Stimulated activated CD8-positive, alpha-beta memory T cell treated with anti-CD3 and anti-CD28 coated beads, Interleukin-4, amount 100 ng/mL, for 48 hours (primary cell): ENCODE data around the gene TAF6.
A peak's percentile ranks its signal among the peaks of the same experiment; 100 is the strongest.
"Not testable (repeated sequence)": the region's sequence is repeated elsewhere in the genome, so short reads cannot be mapped to it uniquely, and the experiment has no call there.

Experiments used
- DNase-seq: peaks from one replicate; pipeline ENCODE4 v3.0.0-alpha.2; 2020

The TAF6 gene

DNA sequence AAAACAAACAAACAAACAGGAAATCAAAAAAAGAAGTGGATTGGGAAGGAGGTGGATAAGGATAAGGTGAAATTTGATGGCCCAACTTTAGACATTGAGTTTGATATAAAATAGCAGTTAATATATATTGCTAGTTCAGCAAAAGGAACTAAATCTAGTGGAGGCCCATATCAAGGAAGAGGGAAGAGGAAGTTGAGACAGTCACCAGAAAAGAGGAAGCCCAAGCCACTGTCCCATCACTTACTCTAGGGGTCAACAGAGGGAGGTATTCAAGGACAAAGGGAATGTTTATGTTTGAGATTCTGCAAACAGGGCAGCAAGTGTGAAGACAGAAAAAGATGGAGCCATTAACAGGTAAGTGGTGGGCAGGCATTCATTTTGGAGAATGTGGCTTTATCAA lies 33.2 kb upstream of the TAF6 start:
- DNase-seq, result no peak

DNA sequence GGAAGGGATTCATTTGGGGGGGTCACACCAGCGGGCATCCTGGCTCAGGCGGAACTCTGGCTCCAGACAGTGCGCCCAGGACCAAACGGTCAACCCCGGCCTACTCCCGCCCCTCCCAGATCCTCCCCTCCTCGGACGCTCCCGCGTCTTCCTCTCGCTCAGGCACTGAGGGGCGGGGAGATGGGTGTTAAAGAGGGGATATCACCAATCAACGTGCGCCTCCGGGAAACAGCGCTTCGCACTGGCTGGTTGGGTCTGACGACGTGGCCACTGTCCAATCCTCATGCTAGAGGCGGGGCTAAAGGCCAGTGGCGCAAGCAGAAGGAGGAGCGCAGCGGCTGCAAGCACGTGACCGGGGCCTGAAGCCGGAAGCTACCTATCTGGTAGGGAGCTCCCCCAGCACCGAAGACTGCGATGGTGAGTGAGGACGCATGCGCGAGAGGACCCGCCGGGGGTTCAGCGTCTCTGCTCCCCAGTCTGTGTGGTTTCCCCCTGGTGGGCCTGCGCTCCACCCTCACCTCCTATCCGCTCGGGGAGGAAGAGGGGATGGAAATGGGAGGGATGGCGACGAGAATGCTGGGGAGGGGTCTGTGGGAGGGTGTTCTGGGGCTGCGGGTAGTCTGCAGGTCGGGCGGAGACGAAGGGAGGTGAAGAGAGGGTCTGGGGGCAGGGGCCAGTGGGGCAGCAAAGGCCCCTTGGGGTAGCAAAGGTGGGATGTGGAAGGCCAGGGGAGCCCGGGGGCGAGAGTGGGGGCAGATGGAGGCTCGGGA lies 29.6 kb upstream of the TAF6 start, which contains the start of gene LAMTOR4:
TSS of gene LAMTOR4 (plus strand) at position 360 of the 770 bp plus-strand sequence. CDS start at position 415, 55 bp downstream.
- DNase-seq, result peak; percentile 97

DNA sequence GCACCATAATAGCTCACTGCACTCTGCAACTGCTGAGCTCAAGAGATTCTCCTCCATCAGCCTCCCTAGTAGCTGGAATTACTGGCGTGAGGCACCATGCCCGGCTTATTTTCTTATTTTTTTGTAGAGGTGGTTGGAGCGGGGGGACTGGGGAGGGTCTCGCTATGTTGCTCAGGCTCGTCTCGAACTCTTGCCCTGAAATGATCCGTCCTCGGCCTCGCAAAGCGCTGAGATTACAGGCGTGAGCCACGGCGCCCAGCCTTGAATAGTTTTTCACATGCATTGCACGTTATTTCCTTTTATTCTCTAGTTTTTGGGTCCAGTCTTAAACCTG lies 29.0 kb upstream of the TAF6 start:
- no peak for DNase-seq

DNA sequence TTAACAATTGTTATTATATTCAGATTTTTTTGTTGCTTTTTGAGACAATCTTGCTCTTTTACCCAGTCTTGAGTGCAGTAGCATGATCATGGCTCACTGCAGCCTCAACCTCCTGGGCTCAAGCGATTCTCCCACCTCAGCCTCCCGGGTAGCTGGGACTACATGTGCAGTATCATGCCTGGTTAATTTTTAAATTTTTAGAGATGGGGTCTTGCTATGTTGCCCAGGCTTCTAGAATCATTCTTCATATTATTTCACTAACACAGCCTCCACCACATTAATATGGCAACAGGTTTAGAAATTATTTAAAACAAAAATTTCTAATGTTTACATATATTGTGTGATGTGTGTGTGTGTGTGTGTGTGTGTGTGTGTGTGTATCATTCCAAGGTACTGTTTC lies 28.1 kb upstream of the TAF6 start:
- DNase-seq, result no peak

DNA sequence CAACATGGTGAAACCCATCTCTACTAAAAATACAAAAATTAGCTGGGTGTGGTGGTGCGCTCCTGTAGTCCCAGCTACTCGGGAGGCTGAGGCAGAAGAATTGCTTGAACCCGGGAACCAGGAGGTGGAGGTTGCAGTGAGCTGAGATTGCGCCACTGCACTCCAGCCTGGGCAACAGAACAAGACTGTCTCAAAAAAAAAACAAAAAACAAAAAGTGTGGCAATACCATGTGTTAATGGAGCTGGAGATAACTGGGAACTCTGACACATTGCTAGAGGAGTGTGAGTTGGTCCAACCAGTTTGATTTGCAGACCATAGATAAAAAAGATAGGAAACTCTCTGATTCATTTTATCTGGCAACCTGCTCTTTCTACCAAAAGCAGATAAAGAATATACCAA lies 27.2 kb upstream of the TAF6 start:
- DNase-seq, result not testable (repeated sequence)

DNA sequence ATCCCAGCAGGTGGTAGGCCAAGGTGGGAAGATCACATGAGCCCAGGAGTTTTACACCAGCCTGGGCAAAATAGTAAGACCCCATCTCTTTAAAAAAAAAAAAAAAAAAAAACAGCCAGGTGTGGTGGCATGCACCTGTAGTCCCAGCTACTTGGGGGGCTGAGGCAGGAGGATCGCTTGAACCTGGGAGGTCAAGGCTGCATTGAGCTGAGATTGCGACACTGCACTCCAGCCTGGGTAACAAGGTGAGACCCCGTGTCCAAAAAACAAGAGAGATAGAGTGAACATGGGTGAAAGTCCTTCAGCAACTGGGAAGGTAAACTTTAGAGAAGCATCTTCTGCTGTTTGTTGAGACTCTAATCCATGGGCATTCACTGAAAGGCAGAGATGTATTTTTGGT lies 23.3 kb upstream of the TAF6 start:
- DNase-seq, result no peak

DNA sequence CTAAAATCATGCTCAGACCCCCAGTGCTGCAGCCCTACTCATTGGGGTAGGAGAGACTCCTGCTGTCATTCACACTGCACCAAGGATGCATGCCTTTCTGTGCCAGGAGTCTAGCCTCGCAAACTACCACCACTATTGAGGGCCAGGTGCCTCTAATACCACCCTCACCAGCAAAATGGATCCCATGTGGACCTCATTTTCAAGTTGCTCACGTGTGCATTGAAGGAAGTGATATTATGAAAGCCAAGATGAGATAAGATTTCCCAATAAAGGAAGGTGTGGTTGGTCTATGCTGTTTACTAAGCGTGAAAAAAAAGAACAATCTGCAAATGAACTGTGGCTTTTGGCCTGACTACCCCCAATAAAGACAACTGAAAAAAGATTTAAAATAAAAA lies 22.4 kb upstream of the TAF6 start:
- DNase-seq, result no peak

DNA sequence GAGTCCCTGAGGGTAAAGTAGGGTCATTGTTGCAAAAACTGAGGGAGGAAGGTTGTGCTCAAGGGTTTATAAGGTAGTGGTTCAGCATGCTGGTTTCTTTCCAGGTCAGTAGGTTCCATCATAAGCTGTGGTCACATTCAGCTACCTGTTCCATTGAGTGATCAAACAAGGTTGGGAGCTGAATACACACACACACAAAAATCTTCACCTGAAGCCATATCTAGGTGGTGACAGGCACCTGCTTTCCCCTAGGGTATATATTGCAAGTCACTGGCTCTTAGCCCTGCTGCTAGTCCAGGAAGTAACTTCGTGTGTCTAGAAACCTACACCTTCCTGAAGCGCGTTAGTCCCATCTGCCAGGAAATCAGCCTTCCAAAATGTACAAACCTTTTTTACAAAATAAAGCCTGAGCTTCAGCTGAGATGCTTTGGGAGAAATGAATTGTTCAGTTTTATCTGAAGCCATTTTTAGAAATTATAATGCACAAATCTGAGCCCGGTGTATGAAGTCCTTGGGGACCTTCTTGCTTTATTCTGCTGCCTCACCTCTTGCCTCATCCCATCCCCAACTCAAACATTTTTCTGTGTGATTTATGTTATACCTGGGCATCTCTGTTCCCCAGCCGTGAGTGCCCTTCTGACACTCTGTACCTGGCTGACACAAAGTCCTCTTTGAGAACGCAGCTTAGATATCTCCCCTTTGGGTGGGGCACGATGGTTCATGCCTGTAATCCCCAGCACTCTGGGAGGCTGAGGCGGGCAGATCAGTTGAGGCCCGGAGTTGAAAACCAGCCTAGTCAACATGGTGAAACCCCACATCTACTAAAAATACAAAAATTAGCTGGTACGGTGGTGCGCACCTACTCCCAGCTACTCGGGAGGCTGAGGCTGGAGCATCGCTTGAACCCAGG lies 18.9 kb upstream of the TAF6 start:
- DNase-seq, result no peak

DNA sequence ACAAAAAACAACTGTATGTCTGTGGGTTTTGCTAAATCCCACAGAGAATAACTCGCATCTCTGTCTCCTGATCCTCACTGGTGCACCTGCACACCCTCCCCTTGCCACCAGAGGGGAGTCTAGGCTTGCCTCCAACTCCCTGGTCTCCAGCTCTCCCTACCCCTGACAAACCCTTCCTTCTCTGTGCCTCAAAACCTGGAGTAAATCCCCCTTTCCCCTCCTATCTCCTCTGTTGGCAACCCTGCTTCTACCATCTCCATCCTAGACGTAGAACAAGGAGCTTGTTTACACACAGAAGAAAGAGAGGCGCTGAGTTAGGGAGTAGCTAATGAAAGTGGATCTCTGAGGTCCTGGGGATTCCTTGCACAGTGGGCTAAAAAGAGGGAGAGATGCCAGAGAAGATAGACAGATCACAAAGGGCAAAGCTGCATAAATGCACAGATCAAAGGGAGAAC lies 13.6 kb upstream of the TAF6 start:
- DNase-seq, result peak; percentile 72

DNA sequence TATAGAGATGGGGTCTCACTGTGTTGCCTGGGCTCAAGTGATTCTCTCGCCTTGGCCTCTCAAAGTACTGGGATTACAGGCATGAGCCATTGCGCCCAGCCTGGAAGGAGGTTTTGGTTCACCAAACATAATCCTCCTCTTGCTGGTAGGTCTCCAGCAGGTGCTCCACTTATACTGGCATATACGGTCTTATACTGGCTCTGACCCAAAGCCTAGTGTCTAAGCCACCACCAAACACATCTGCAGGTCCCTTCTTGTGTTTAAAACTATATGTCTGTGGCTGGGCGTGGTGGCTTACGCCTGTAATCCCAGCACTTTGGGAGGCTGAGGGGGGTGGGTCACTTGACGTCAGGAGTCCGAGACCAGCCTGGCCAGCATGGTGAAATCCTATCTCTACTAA lies 13.0 kb upstream of the TAF6 start:
- no peak for DNase-seq

DNA sequence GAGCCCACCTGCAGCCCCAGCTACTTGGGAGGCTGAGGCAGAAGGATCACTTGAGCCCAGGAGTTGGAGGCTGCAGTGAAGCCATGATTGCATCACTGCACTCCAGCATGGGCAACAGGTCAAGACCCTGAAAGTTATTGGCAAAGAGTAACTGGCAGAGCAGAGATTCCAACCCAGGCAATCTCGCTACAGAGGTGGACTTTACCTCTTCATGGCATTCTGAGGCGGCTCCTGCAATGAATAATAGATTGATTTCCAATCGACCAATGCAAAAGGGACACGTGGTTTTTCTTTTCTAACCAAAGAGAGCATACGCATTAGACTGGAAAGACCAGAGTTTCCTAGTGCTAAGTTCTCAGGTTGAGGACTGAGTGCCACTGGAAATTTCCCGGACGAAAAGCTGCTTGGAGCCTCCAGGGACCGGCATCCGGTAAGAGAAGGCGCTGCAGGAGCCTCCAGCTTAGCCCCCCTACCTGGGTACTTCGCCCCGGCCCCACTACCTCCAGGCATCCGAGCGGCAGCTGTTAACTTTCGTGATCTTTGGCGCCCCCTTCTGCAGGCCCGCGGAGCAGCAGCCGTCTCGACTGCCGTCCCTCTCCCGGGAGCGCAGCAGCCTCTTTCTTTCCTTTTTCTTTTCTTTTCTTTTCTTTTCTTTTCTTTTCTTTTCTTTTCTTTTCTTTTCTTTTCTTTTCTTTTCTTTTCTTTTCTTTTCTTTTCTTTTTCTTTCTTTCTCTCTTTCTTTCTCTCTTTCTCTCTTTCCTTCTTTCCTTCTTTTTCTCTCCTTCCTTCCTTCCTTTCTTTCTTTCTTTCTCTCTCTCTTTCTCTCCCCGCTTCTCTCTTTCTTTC lies 11.7 kb upstream of the TAF6 start:
- peak; percentile 94 for DNase-seq

DNA sequence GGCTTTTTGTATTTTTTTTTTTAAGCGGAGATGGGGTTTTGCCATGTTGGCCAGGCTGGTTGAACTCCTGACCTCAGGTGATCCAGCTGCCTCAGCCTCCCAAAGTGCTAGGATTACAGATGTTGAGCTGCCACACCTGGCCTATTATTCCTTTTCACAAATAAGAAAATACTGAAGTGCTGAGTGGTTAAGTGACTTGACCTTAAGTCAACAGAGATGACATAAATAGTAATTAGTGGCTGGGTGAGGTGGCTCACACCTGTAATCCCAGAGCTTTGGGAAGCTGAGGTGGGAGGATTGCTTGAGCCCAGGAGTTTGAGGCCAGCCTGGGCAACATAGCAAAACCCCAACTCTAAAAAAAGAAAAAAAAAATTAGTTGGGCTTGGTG lies 11.1 kb upstream of the TAF6 start:
- not testable (repeated sequence) for DNase-seq

DNA sequence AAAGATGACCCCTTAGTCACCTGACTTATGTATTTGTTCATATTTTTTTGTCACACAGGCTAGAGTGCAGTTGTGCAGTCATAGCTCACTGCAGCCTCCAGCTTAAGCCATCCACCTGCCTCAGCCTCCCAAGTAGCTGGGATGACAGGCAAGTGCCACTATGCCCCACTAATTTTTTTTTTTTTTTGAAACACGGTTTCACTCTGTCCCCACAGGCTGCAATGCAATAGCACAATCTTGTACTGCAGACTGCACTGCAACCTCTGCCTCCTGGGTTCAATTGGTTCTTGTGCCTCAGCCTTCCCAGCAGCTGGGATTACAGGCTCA lies 9.4 kb upstream of the TAF6 start:
- DNase-seq, result no peak

DNA sequence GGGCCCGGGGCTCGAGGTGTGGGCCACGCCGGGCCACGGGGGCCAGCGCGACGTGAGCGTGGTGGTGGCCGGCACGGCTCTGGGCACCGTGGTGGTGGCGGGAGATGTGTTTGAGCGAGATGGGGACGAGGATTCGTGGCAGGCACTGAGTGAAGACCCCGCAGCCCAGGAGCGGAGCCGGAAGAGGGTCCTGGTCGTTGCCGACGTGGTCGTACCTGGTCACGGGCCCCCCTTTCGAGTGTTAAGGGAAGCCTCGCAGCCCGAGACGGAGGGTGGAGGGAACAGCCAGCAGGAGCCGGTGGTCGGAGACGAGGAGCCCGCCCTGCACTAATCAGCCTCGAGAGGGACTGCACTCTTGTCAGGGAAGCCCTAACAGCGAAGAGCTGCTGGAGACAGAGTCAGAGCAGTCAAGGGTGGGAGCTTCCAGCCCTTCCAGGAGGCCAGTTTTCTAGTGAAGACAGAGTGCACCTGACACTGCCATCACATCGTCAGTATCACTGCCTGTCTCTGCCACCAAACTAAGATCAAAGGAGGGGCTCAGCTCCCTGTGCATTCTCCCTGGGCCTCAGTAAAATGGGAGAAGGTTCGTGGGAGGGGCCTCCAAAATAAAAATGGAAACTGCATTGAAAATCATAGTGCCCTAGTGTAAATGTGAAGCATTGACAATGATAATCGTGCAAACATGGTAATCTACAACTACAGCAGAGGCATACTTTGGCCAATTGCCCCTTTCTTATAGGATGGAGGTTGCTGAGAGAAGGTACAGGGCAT lies 8.9 kb upstream of the TAF6 start:
- DNase-seq, result peak; percentile 43

DNA sequence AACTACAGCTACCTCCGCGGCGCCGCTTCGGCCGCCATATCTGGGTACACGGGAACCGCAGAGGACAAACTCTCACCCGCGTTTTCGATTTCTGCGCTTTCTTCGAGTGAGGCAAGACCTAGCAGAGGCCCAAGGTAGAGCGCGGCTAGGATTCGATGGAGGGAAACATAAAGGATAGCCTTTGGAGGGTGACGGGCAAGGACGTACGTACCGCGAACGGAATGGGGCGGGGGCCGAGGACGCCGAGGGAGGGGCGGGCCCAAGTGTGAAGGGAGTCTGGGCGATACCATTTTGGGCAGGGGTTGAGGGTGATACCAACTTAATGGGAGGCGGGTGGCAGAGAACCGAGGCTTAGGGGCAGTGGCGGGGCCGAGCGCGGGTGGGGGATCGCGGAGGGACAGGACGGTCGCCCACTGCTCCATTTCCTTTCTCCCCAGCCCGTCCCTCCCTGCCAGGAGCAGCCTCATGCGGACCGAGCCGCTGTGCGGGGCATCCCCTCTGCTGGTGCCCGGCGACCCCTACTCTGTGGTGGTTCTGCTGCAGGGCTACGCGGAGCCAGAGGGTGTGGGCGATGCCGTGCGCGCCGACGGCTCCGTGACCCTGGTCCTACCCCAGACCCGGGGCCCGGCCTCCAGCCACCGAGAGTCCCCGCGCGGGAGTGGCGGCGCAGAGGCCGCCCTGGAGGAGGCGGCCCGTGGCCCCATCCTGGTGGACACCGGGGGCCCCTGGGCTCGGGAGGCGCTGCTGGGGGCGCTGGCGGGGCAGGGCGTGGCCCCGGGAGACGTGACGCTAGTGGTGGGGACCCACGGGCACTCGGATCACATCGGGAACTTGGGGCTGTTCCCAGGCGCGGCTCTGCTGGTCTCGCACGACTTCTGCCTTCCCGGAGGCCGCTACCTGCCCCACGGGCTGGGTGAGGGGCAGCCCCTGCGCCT lies 8.0 kb upstream of the TAF6 start, which contains the start of gene MBLAC1:
TSS of gene MBLAC1 (plus strand) at position 37 of the 935 bp plus-strand sequence. CDS start at position 466, 429 bp downstream.
- DNase-seq, result peak; percentile 96

DNA sequence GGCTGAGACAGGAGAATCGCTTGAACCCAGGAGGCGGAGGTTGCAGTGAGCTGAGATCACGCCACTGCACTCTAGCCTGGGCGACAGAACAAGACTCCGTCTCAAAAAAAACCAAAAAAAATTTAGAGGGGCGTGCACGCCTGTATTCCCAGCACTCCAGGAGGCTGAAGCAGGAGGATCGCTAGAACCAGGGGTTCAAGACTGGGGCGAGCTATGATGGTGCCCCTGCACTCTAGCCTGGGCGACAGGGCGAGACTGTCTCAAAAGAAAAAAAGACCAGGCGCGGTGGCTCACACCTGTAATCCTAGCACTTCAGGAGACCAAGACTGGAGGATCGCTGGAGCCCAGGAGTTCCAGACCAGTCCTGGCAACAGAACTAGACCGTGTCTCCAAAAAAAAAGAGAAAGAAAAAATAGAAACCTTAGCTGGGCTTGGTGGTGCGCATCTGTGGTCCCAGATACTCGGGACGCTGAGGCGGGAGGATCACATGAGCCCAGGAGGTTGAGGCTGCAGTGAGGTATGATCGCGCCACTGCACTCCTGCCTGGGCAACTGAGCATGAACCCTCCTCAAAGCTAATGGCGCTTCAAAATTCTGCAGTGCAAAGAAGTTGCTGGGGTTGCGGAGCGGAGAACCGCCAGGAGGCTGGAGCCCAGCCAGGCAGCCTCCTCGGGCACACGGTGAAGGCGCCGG lies 7.2 kb upstream of the TAF6 start:
- no peak for DNase-seq

DNA sequence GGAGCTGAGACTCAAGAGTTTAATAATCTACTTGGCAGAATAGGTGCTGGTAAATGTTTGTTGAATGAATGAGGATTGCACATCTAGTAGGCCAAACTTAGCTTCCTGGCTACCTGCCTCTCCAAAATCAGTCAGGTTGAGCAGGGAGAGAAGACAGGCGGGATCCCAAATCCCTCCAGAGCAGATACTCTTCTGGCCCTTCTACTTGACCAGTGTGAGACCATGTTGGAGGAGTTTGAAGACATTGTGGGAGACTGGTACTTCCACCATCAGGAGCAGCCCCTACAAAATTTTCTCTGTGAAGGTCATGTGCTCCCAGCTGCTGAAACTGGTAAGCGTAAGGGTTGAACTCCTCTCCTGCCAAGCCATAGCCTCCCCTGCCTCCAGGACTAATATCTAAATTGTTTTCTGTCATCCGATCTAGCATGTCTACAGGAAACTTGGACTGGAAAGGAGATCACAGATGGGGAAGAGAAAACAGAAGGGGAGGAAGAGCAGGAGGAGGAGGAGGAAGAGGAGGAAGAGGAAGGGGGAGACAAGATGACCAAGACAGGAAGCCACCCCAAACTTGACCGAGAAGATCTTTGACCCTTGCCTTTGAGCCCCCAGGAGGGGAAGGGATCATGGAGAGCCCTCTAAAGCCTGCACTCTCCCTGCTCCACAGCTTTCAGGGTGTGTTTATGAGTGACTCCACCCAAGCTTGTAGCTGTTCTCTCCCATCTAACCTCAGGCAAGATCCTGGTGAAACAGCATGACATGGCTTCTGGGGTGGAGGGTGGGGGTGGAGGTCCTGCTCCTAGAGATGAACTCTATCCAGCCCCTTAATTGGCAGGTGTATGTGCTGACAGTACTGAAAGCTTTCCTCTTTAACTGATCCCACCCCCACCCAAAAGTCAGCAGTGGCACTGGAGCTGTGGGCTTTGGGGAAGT lies 5.4 kb upstream of the TAF6 start:
- no peak for DNase-seq

DNA sequence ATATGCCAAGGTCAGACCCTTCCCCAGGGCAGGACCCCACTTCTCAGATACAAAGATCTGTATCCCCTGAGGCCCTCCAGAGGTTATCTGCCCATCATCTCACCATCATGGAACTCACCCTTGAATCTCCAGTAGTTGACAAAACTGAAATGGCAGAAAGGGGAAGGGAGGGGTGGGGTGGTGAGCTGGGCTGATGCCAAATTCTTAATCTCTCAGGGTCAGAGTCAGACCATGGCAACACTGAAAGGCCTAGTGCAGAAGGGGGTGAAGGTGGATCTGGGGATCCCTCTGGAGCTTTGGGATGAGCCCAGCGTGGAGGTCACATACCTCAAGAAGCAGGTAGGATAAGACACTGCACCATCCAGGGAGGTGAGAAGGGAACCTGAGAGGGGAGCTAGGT lies 3.4 kb upstream of the TAF6 start:
- no peak for DNase-seq

DNA sequence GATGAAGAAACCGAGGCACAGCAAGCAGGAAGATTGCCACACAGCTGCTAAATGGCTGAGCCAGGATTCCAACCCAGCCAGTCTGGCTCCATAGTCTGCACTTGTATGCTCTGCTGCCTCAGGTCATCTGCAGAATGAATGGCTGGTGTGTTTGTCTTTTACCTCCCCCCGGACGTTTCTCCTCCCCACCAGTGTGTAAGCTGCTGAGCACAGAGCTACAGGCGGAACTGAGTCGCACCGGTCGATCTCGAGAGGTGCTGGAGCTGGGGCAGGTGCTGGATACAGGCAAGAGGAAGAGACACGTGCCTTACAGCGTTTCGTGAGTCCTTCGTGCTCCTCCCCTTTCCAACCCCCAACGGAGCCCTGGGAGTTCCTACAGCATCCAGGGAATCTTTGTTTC lies 2.9 kb upstream of the TAF6 start:
- no peak for DNase-seq

DNA sequence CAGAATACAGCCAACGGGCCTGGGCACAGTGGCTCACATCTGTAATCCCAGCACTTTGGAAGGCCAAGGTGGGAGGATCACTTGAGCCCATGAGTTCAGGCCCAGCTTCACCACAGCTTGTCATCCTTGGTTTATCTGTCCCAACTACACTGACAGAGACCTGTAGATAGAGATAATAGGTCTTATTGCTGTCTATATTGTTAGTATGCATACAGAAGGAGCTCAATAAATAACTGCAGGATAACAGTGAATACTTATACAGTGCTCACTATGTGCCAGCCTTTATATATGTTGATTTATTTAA lies 1.5 kb upstream of the TAF6 start:
- no peak for DNase-seq
